ENCODE data around the gene ARGLU1.

- TF ChIP-seq CTCF (conservative IDR thresholded peaks at IDR 0.05; ENCODE audit: low read depth, low read length) (no peak), EZH2 (IDR thresholded peaks at IDR 0.05; ENCODE audit: borderline replicate concordance, low read depth, low read length, poor library complexity, severe bottlenecking) (no peak)
Observed at GRCh38 chr13:106588367-106588766, 20.4 kb upstream of the ARGLU1 start.
